HG03139 (cell line): ENCODE data around the gene DOK7.

Experiments
- ATAC-seq: cut with Tn5 transposase; IDR thresholded peaks from one replicate; pipeline ENCODE4 v1.9.1; 2021; ENCODE audit not compliant: unreplicated experiment

The DOK7 gene

GRCh38 chr4:3461515-3462291 is 1.4 kb upstream of the DOK7 start:
- no peak for ATAC-seq

- no peak for ATAC-seq
Measured at GRCh38 chr4:3462321-3462789, 751 bp upstream of the DOK7 start.

- no peak for ATAC-seq
Measured at GRCh38 chr4:3463556-3464348, 646 bp downstream of the DOK7 start.

GRCh38 chr4:3464349-3464905 is 1.3 kb downstream of the DOK7 start:
- ATAC-seq, result no peak

GRCh38 chr4:3464911-3465697 is 2.0 kb downstream of the DOK7 start:
- no peak for ATAC-seq

- ATAC-seq, result no peak
Measured at GRCh38 chr4:3465698-3466671, 2.9 kb downstream of the DOK7 start.

GRCh38 chr4:3466691-3467600 is 3.8 kb downstream of the DOK7 start:
- no peak for ATAC-seq

GRCh38 chr4:3467601-3468031 is 4.5 kb downstream of the DOK7 start:
- ATAC-seq, result no peak

- ATAC-seq, result no peak
Measured at GRCh38 chr4:3468154-3468553, 5.0 kb downstream of the DOK7 start.

GRCh38 chr4:3468804-3469203 is 5.7 kb downstream of the DOK7 start:
- ATAC-seq, result no peak

GRCh38 chr4:3469386-3470243 is 6.5 kb downstream of the DOK7 start:
- no peak for ATAC-seq

- ATAC-seq, result no peak
Measured at GRCh38 chr4:3470244-3471097, 7.4 kb downstream of the DOK7 start.

- no peak for ATAC-seq
Measured at GRCh38 chr4:3471098-3471760, 8.1 kb downstream of the DOK7 start.

- no peak for ATAC-seq
Measured at GRCh38 chr4:3471886-3472285, 8.8 kb downstream of the DOK7 start.

- ATAC-seq, result no peak
Measured at GRCh38 chr4:3472411-3473141, 9.5 kb downstream of the DOK7 start.
